Measurements from ENCODE around the gene GOSR1. TPM values are rescaled to one million over a fixed set of nuclear protein-coding genes. Genes with fewer than 3 reads are reported as not detected.
"Not testable (repeated sequence)": the region's sequence is repeated elsewhere in the genome, so short reads cannot be mapped to it uniquely, and the experiment has no call there.

GOSR1 gene
- total RNA-seq, 1 experiment from 2014 or later = 58.1 TPM

- H3K9ac ChIP-seq (ENCODE audit: extremely low read depth, insufficient read length, low read length) = no peak overlapping the region
- H3K4me2 ChIP-seq (ENCODE audit: insufficient read depth, insufficient read length, low read length) = no peak overlapping the region
- peaks cover 32 to 41% of the 10 kb centered on the region in 2 experiments for H3K4me1 Mint-ChIP-seq
- H3K4me1 ChIP-seq (ENCODE audit: insufficient read depth, low read length) = no peaks in the 10 kb centered on the region
- H3K4me3 Mint-ChIP-seq = no peak overlapping the region
- H3K27me3 Mint-ChIP-seq (ENCODE audit: low read depth) = peaks cover 2% of the 10 kb centered on the region
- H2AK5ac ChIP-seq (ENCODE audit: insufficient read length, low read length) = no peak overlapping the region
- H3K27ac ChIP-seq (ENCODE audit: insufficient read length, low read depth, low read length) = no peak overlapping the region
- H3K23ac ChIP-seq (ENCODE audit: insufficient read length, low read depth, low read length) = no peak overlapping the region
- no peak overlapping the region for H3K18ac ChIP-seq (ENCODE audit: insufficient read length, low read depth, low read length)
- H3K36me3 Mint-ChIP-seq (ENCODE audit: insufficient read depth in 1 of 3, low read depth in 3 of 3) = no peaks in the 10 kb centered on the region; a peak in 1 of 7 replicates
- no peaks in the 10 kb centered on the region for H3K27me3 ChIP-seq (ENCODE audit: insufficient read depth, low read length)
- H2BK15ac ChIP-seq (ENCODE audit: low read depth, low read length) = no peak overlapping the region
- no peak overlapping the region for H2BK5ac ChIP-seq (ENCODE audit: insufficient read length, low read length)
- H3K23me2 ChIP-seq (ENCODE audit: insufficient read length, low read depth, low read length, poor library complexity, severe bottlenecking) = no peaks in the 10 kb centered on the region
- H4K91ac ChIP-seq (ENCODE audit: insufficient read length, low read depth, low read length) = no peak overlapping the region
- no peaks in the 10 kb centered on the region for H3K9me3 ChIP-seq (ENCODE audit: control insufficient read depth, low read depth, low read length)
- no peak overlapping the region for H4K8ac ChIP-seq (replicated peaks; ENCODE audit: insufficient read length, low read depth, low read length)
- H2BK120ac ChIP-seq (ENCODE audit: low read depth, low read length, poor library complexity, severe bottlenecking) = no peak overlapping the region
- no peak overlapping the region for H2BK20ac ChIP-seq (ENCODE audit: low read depth, low read length, poor library complexity, severe bottlenecking)
- no peaks in the 10 kb centered on the region; a peak in 1 of 5 replicates for H3K9me3 Mint-ChIP-seq
- no peak overlapping the region for H3T11ph ChIP-seq (ENCODE audit: low read length)
- DNase-seq = peak; percentile 73
- TF ChIP-seq CTCF (conservative IDR thresholded peaks at IDR 0.05) = peak; percentile 44; the same call in 2 of the 3 replicates
- no peak overlapping the region for H3K56ac ChIP-seq (ENCODE audit: insufficient read length, low read depth, low read length)
- H4K5ac ChIP-seq (ENCODE audit: insufficient read length, low read depth, low read length) = no peak overlapping the region
- H2AFZ ChIP-seq (ENCODE audit: low read length) = no peak overlapping the region
- no peaks in the 10 kb centered on the region for H3K79me1 ChIP-seq (ENCODE audit: insufficient read depth, low read depth, low read length, poor library complexity, severe bottlenecking)
- no CpG with 5 or more reads among the region's 9 CpGs for WGBS (ENCODE audit: extremely low coverage, insufficient read length, low lambda C conversion rate)
- H3K4ac ChIP-seq (ENCODE audit: low read depth, low read length) = no peak overlapping the region
- H3K27ac Mint-ChIP-seq = no peak overlapping the region; a peak in 1 of 7 replicates
- H3K79me2 ChIP-seq (ENCODE audit: insufficient read depth, low read length) = no peaks in the 10 kb centered on the region
- no peaks in the 10 kb centered on the region for H4K20me1 ChIP-seq (ENCODE audit: control insufficient read depth, insufficient read depth, insufficient read length)
- H2BK12ac ChIP-seq (ENCODE audit: insufficient read length, low read depth, low read length) = no peak overlapping the region
- no peak overlapping the region for H3K14ac ChIP-seq (ENCODE audit: insufficient read depth, low read length)
Observed at GRCh38 chr17:30565073-30565935, 88.1 kb downstream of the GOSR1 start.

DNA sequence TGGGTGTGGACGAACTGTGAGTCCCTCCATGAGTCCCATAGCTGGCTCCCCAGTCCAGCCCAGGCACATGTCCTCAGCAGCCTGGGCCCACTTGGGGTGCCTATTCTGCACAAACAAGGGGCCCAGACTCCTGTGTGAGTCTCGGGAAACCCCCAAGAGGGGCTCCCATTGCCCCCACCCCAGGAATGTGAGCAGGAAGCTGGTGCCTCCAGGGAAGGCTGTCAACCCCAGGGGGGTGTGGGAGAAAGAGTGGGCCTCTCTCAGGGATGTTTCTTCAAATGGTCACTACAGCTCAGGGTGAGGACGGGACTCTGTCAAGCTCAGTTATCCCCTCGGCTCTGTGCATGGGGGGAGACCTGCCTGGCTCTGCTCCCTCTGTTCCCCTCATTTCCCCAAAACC lies 88.9 kb downstream of the GOSR1 start:
- H3K4me3 Mint-ChIP-seq; H3K36me3 Mint-ChIP-seq (ENCODE audit: insufficient read depth in 1 of 3, low read depth in 3 of 3); H3K9ac ChIP-seq (ENCODE audit: extremely low read depth, insufficient read length, low read length); H2BK120ac ChIP-seq (ENCODE audit: low read depth, low read length, poor library complexity, severe bottlenecking); H3K27me3 Mint-ChIP-seq (ENCODE audit: low read depth); H4K8ac ChIP-seq (replicated peaks; ENCODE audit: insufficient read length, low read depth, low read length); H2BK5ac ChIP-seq (ENCODE audit: insufficient read length, low read length); H2AFZ ChIP-seq (ENCODE audit: low read length); H3K23ac ChIP-seq (ENCODE audit: insufficient read length, low read depth, low read length); H2BK15ac ChIP-seq (ENCODE audit: low read depth, low read length); H3K27me3 ChIP-seq (ENCODE audit: insufficient read depth, low read length); H4K91ac ChIP-seq (ENCODE audit: insufficient read length, low read depth, low read length); H4K5ac ChIP-seq (ENCODE audit: insufficient read length, low read depth, low read length); H3K79me2 ChIP-seq (ENCODE audit: insufficient read depth, low read length); DNase-seq; H3K9me3 ChIP-seq (ENCODE audit: control insufficient read depth, low read depth, low read length); H3T11ph ChIP-seq (ENCODE audit: low read length); H3K4me2 ChIP-seq (ENCODE audit: insufficient read depth, insufficient read length, low read length); H3K4me1 ChIP-seq (ENCODE audit: insufficient read depth, low read length); H4K20me1 ChIP-seq (ENCODE audit: control insufficient read depth, insufficient read depth, insufficient read length); H3K56ac ChIP-seq (ENCODE audit: insufficient read length, low read depth, low read length); H3K27ac ChIP-seq (ENCODE audit: insufficient read length, low read depth, low read length); H2AK5ac ChIP-seq (ENCODE audit: insufficient read length, low read length); H2BK20ac ChIP-seq (ENCODE audit: low read depth, low read length, poor library complexity, severe bottlenecking); H3K4ac ChIP-seq (ENCODE audit: low read depth, low read length); H3K23me2 ChIP-seq (ENCODE audit: insufficient read length, low read depth, low read length, poor library complexity, severe bottlenecking); H2BK12ac ChIP-seq (ENCODE audit: insufficient read length, low read depth, low read length); H3K9me3 Mint-ChIP-seq; H3K79me1 ChIP-seq (ENCODE audit: insufficient read depth, low read depth, low read length, poor library complexity, severe bottlenecking); H3K18ac ChIP-seq (ENCODE audit: insufficient read length, low read depth, low read length): not testable (repeated sequence)
- peak overlapping the region; percentile 71; the same call in 1 of the 2 replicates for H3K14ac ChIP-seq (ENCODE audit: insufficient read depth, low read length)
- WGBS (ENCODE audit: extremely low coverage, insufficient read length, low lambda C conversion rate) = no CpG with 5 or more reads among the region's 4 CpGs
- peaks cover 36 to 42% of the 10 kb centered on the region in 2 experiments for H3K4me1 Mint-ChIP-seq
- peak overlapping the region in 1 of 3 experiments; percentile 62; a peak in 1 of 7 replicates for H3K27ac Mint-ChIP-seq
